Body of pancreas (tissue), 4 donors: Measurements from ENCODE around the gene ADAMTS2. TPM values are rescaled to one million over a fixed set of nuclear protein-coding genes. Genes with fewer than 3 reads are reported as not detected.

ENCODE experiments used
- ATAC-seq: fragments of 150-250 bp; one replicate; pipeline ENCODE4 v1.9.1; 2016
- DNase-seq, 4 donors: peaks; one replicate each; pipeline ENCODE4 v3.0.0-alpha.2; 2019
- H3K27ac ChIP-seq, 4 donors: fragments of 200-600 bp; sonication (generic); 1 replicate in 3 of 4; 2 replicates in 1 of 4; pipeline versions ENCODE4 v1.5.1 to v1.6.1; 2016 to 2019; ENCODE audit warnings: mild to moderate bottlenecking in 1 of 4, mixed read lengths in 1 of 4, moderate library complexity in 1 of 4
- H3K27me3 ChIP-seq, 2 donors: fragments of 200-600 bp; sonication (generic); one replicate each; pipeline ENCODE4 v1.6.0; 2016; ENCODE audit warnings: mild to moderate bottlenecking in 1 of 2
- H3K36me3 ChIP-seq, 2 donors: fragments of 200-600 bp; sonication (generic); replicated peaks in 1 of 2; 2 replicates each; pipeline ENCODE4 v1.5.1; 2016; ENCODE audit warnings: low read depth in 2 of 2; ENCODE audit not compliant: insufficient read depth in 1 of 2
- H3K4me1 ChIP-seq: fragments of 200-600 bp; sonication (generic); one replicate; pipeline ENCODE4 v1.6.0; 2016
- H3K4me3 ChIP-seq, 2 donors: fragments of 200-600 bp; sonication (generic); 1 replicate in 1 of 2; 2 replicates in 1 of 2; pipeline ENCODE4 v1.5.1; 2016 to 2019
- H3K9me3 ChIP-seq, 3 donors: fragments of 200-600 bp; sonication (generic); 1 replicate in 2 of 3; 2 replicates in 1 of 3; pipeline ENCODE4 v1.5.1; 2016
- POLR2A ChIP-seq, 3 donors: fragments of 450-650 bp; IDR thresholded peaks; one replicate each; pipeline ENCODE4 v1.6.1; 2016; ENCODE audit warnings: antibody characterized with exemption in 3 of 3, mild to moderate bottlenecking in 2 of 3
- WGBS, 2 donors: methylation state at CpG; one replicate each; pipeline ENCODE4 v1.1.5; 2017; 5-methylcytosine and 5-hydroxymethylcytosine counted together
- intact Hi-C: fragments of 100-400 bp; cut with DNase I; formaldehyde crosslinking; loops from one replicate; pipeline ENCODE4 v1.15.1; 2023
- total RNA-seq, 2 donors: library from RNA; depleted of rRNA; stranded (reverse); fragments of >200 nt; gene quantifications; one replicate each; pipeline ENCODE4 v1.1.0, GENCODE V29; 2016
- TF ChIP-seq, protein P1 (sequence below), 7 experiments: fragments of 450-650 bp in 4 of 7; fragments of 200-600 bp in 3 of 7; sonication (generic) in 3 of 7; IDR thresholded peaks; one replicate each; pipeline ENCODE4 v1.5.1; 2016 to 2019; ENCODE audit warnings: antibody characterized with exemption in 7 of 7

Gene ADAMTS2
- total RNA-seq, 2 donors from 2014 or later, result 9.1 to 19.1 TPM

DNA sequence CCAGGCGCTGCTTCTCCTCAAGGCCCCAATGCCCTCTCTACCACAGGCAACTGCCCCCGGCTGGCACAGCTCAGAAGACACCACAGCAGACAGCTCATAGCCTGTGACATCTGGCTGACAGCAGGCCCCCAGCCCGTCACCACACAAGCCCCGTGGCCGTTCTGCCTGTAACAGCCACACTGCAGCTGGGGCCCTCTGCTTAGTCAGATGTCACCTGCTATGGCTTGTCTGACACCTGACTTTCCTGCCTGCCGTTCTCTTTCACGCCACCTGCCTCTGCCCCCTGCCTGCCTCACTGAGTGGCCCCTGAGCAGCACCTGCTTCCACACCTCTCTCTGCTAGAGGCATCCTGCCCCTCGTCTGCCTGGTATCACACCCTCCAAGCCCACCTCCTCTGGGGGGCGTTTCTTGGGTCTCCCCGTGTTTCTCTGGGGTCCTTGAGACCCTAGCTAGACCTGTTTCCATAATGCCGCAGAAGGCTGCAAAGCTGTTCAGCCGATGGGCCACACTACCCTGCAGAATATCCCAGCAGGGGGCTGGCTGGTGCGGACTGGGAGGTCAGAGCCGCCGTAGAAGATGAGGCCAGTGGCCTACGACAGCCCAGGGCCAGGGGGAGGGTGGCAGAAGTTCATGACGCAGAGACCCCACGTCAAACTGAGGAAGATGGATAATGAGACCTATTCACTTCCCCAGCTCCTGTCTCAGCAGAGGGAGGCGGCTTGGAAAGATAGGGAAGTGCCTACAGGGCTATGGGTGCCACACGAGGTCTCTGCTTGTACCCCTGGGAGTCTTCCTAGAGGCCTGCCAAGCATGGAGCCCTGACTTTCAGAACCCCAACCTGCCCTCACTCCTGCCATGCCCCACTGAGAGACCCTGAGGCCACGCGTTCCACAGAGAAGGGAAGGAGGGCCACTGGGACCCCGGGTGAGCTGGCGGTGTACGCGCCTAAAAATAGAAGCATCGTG lies 190.0 kb downstream of the ADAMTS2 start:
- 52 to 54% methylated on average over 24 to 27 of the region's 27 CpGs for WGBS, 2 donors
- intact Hi-C loops, result no loop called here
- DNase-seq, result peak in 1 of 4 donors; percentile 6
- H3K27me3 ChIP-seq, result no peaks in the 10 kb centered on the region
- no peaks in the 10 kb centered on the region for H3K9me3 ChIP-seq
- no peak overlapping the region for H3K27ac ChIP-seq
- no peak overlapping the region for H3K4me3 ChIP-seq
- no peaks in the 10 kb centered on the region for H3K36me3 ChIP-seq
- no peak for ATAC-seq
- TF ChIP-seq, protein P1, sequence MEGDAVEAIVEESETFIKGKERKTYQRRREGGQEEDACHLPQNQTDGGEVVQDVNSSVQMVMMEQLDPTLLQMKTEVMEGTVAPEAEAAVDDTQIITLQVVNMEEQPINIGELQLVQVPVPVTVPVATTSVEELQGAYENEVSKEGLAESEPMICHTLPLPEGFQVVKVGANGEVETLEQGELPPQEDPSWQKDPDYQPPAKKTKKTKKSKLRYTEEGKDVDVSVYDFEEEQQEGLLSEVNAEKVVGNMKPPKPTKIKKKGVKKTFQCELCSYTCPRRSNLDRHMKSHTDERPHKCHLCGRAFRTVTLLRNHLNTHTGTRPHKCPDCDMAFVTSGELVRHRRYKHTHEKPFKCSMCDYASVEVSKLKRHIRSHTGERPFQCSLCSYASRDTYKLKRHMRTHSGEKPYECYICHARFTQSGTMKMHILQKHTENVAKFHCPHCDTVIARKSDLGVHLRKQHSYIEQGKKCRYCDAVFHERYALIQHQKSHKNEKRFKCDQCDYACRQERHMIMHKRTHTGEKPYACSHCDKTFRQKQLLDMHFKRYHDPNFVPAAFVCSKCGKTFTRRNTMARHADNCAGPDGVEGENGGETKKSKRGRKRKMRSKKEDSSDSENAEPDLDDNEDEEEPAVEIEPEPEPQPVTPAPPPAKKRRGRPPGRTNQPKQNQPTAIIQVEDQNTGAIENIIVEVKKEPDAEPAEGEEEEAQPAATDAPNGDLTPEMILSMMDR (IDR thresholded peaks at IDR 0.05), result no peak
- no peak for TF ChIP-seq POLR2A (IDR thresholded peaks at IDR 0.05)
- no peaks in the 10 kb centered on the region for H3K4me1 ChIP-seq

DNA sequence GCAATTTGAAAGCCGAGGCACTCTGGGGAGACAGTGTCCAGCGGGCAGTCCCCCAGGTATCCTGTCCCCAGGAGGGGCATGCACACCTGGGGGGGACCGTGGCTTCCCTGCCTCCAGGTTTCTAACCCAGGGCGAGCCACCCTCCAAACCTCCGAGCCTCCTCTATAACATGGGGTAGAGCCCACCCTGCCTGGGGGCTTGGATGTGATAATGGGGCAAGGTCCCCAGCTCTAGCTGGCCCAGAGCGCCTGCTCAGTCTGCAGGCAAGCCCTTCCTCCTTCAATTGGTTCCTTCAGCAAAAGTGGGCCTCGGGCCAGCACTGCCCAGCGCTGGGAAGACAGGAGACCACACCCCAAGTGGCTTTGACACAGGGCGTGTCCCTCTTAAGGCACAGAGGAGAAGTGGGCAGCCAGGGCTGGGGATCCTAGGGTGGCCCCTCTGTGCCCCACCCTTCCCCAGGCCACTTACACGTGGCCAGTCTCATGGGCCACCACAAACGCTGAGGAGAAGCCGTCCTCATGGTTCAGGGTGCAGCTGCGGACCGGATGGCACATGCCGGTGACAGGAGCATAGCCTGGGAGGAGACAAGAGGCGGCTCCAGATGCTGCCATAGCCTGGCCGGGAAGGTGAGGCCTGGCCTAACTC lies 190.8 kb downstream of the ADAMTS2 start:
- no peaks in the 10 kb centered on the region for H3K4me1 ChIP-seq
- DNase-seq (peak in 1 of 4 donors; percentile 5), ATAC-seq (no peak)
- intact Hi-C loops, result no loop called here
- TF ChIP-seq POLR2A (IDR thresholded peaks at IDR 0.05), result no peak
- TF ChIP-seq, protein P1 (IDR thresholded peaks at IDR 0.05), result no peak
- H3K36me3 ChIP-seq, result no peaks in the 10 kb centered on the region
- WGBS, 2 donors, result 65 to 80% methylated on average over 4 to 14 of the region's 17 CpGs
- no peak overlapping the region for H3K27ac ChIP-seq
- H3K9me3 ChIP-seq, result no peaks in the 10 kb centered on the region
- no peaks in the 10 kb centered on the region for H3K27me3 ChIP-seq
- H3K4me3 ChIP-seq, result no peak overlapping the region

DNA sequence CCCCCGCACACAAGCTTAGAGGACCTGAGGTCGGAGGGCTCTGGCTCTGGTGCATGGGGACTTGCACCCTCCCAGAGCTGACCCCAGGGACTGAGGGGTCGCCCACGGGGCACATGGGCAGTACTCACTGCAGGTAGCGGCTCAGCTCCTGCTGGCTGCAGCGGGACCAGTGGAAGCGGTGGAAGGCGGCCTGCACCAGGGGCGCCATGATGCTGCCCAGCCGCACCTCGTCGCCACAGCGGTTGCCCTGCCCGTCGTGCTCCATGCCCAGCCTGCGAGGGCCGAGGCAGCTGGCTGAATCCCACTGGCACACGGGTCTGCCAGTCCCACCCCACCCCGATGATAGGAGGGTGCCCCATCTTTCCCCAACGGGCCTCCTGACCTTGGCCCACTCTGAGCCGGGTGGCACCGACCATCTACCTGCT lies 191.3 kb downstream of the ADAMTS2 start:
- H3K36me3 ChIP-seq, result no peaks in the 10 kb centered on the region
- no peak for DNase-seq
- no peak for TF ChIP-seq POLR2A (IDR thresholded peaks at IDR 0.05)
- TF ChIP-seq, protein P1 (IDR thresholded peaks at IDR 0.05), result no peak

DNA sequence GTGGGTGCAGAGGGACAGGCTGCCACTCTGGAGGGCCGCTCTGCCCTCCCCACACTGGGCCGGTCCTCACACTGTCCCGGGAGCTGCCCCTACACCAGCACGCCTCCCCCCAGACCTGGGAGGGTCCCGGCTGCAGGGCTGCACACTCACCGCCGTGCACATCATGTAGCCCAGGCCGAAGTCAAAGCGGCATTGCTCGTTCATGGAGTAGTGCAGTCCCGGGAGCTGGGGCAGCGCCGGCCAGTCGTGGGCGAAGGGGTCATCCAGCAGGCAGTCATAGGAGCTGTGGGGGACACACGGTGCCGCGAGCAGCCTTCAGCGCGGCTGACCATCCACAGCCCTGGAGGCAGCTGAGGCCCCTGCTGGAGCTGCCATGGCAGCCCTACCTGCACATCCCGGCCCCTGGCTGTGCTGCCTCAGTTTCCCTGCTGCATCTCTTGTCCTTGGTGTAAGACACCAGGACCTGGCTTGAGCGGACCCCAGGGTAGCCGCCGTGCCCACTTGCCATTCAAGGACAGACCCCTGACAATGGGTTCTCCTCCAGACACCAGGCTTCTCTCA lies 191.8 kb downstream of the ADAMTS2 start:
- TF ChIP-seq, protein P1 (IDR thresholded peaks at IDR 0.05), result no peak
- TF ChIP-seq POLR2A (IDR thresholded peaks at IDR 0.05), result no peak
- no peaks in the 10 kb centered on the region for H3K36me3 ChIP-seq
- no peaks in the 10 kb centered on the region for H3K4me1 ChIP-seq
- H3K9me3 ChIP-seq, result no peaks in the 10 kb centered on the region
- no peaks in the 10 kb centered on the region for H3K27me3 ChIP-seq
- intact Hi-C loops, result no loop called here
- DNase-seq (peak in 1 of 4 donors; percentile 7), ATAC-seq (no peak)
- no peak overlapping the region for H3K27ac ChIP-seq
- 82% methylated on average over 24 of the region's 24 CpGs; no CpG with 5 or more reads in 1 of the 2 donors for WGBS, 2 donors
- no peak overlapping the region for H3K4me3 ChIP-seq

More for the DNA sequence above, 191.3 kb downstream of the ADAMTS2 start:
- intact Hi-C loops, result no loop called here
- Histone ChIP-seq H3K4me3 (no peak overlapping the region), H3K4me1 (no peaks in the 10 kb centered on the region), H3K27ac (no peak overlapping the region), H3K9me3 (no peaks in the 10 kb centered on the region), H3K27me3 (no peaks in the 10 kb centered on the region)
- ATAC-seq, result no peak
- 82% methylated on average over 19 of the region's 22 CpGs; no CpG with 5 or more reads in 1 of the 2 donors for WGBS, 2 donors
